Measurements from ENCODE around the gene C1orf198.

C1orf198 gene

DNA sequence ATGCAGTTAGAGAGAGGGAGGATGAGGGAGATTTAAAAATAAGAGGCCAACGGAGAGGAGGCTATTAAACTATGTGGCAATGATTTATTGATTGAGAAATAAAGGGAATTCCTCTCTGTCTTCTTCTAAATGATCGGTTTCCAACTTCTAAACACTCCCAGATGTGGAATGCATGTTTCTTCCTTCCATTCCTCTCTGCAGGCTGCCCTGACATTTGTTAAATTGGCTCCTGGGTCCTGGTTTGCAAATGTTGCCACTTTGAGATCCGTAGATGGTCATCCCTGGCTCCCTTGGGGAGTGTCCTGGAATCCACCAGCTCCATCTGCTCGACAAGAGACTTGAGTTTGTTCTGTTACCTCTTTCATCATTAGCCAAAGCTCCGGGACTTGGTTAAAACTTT, 10.3 kb upstream of the C1orf198 start:
- no peak for TF ChIP-seq CTCF (IDR thresholded peaks at IDR 0.05; ENCODE audit: insufficient read depth, low read length)
- no peak for TF ChIP-seq GABPA (IDR thresholded peaks at IDR 0.05; ENCODE audit: low read depth)
- TF ChIP-seq REST (IDR thresholded peaks at IDR 0.05; ENCODE audit: insufficient replicate concordance, low read depth), result no peak
- TF ChIP-seq SPI1 (IDR thresholded peaks at IDR 0.05; ENCODE audit: borderline replicate concordance, low read depth), result no peak
- TF ChIP-seq POLR2AphosphoS5 (IDR thresholded peaks at IDR 0.05; ENCODE audit: low read depth), result no peak
- DNase-seq (ENCODE audit: low read depth in 1 of 2, low spot score in 1 of 2), result no peak
- H3K27ac ChIP-seq (replicated peaks), result no peak overlapping the region
- no peak overlapping the region for H3K4me3 ChIP-seq (replicated peaks; ENCODE audit: insufficient read depth, low read length)
- peaks cover 26% of the 10 kb centered on the region for H3K27me3 ChIP-seq (ENCODE audit: insufficient read depth, poor library complexity, severe bottlenecking)

GRCh38 chr1:230877924-230878590, 9.7 kb upstream of the C1orf198 start:
- Histone ChIP-seq H3K27ac (replicated peaks) (no peak overlapping the region), H3K27me3 (ENCODE audit: insufficient read depth, poor library complexity, severe bottlenecking) (peaks cover 26% of the 10 kb centered on the region), H3K4me3 (replicated peaks; ENCODE audit: insufficient read depth, low read length) (no peak overlapping the region)
- no peak for DNase-seq (ENCODE audit: low read depth in 1 of 2, low spot score in 1 of 2)
- TF ChIP-seq SPI1 (IDR thresholded peaks at IDR 0.05; ENCODE audit: borderline replicate concordance, low read depth), result no peak
- TF ChIP-seq POLR2AphosphoS5 (IDR thresholded peaks at IDR 0.05; ENCODE audit: low read depth), result no peak
- no peak for TF ChIP-seq GABPA (IDR thresholded peaks at IDR 0.05; ENCODE audit: low read depth)
- no peak for TF ChIP-seq CTCF (IDR thresholded peaks at IDR 0.05; ENCODE audit: insufficient read depth, low read length)
- TF ChIP-seq REST (IDR thresholded peaks at IDR 0.05; ENCODE audit: insufficient replicate concordance, low read depth), result no peak

- peaks cover 26% of the 10 kb centered on the region for H3K27me3 ChIP-seq (ENCODE audit: insufficient read depth, poor library complexity, severe bottlenecking)
- no peak for TF ChIP-seq SPI1 (IDR thresholded peaks at IDR 0.05; ENCODE audit: borderline replicate concordance, low read depth)
- no peak for TF ChIP-seq CTCF (IDR thresholded peaks at IDR 0.05; ENCODE audit: insufficient read depth, low read length)
- TF ChIP-seq REST (IDR thresholded peaks at IDR 0.05; ENCODE audit: insufficient replicate concordance, low read depth), result no peak
- TF ChIP-seq POLR2AphosphoS5 (IDR thresholded peaks at IDR 0.05; ENCODE audit: low read depth), result no peak
- TF ChIP-seq GABPA (IDR thresholded peaks at IDR 0.05; ENCODE audit: low read depth), result no peak
- no peak overlapping the region for H3K27ac ChIP-seq (replicated peaks)
- DNase-seq (ENCODE audit: low read depth in 1 of 2, low spot score in 1 of 2), result no peak
- H3K4me3 ChIP-seq (replicated peaks; ENCODE audit: insufficient read depth, low read length), result no peak overlapping the region
Measured at GRCh38 chr1:230877146-230877923, 9.0 kb upstream of the C1orf198 start.

Measured in HL-60 (cell line).